Measurements from ENCODE around the gene ADAMTS2. TPM values are rescaled to one million over a fixed set of nuclear protein-coding genes. Genes with fewer than 3 reads are reported as not detected.

Gene ADAMTS2
- total and polyA plus RNA-seq, 4 experiments from 2014 or later: 0.07 TPM; not detected in 3

GRCh38 chr5:179118756-179119414 is 226.4 kb downstream of the ADAMTS2 start:
- Histone ChIP-seq H3K27ac (ENCODE audit: low read depth, low read length) (no peak overlapping the region), H3K4me3 (ENCODE audit: low read length in 2 of 2) (no peak overlapping the region), H3K36me3 (ENCODE audit: insufficient read depth, low read length) (no peaks in the 10 kb centered on the region), H3K27me3 (ENCODE audit: insufficient read depth, low read length) (no peaks in the 10 kb centered on the region), H3K4me1 (ENCODE audit: insufficient read depth, low read length) (no peaks in the 10 kb centered on the region), H3K9me3 (ENCODE audit: control insufficient read depth in 1 of 2, low read length in 2 of 2) (peaks cover 0 to 3% of the 10 kb centered on the region in 2 donors)
- Mint-ChIP-seq H3K9me3 (peaks cover 3 to 29% (median 21%) of the 10 kb centered on the region in 8 donors), H3K4me1 (no peaks in the 10 kb centered on the region), H3K27me3 (no peaks in the 10 kb centered on the region), H3K27ac (peak overlapping the region in 1 of 7 donors; percentile 65), H3K4me3 (no peak overlapping the region), H3K36me3 (peaks cover 0 to 4% of the 10 kb centered on the region in 2 donors)
- intact Hi-C loops (cut with micrococcal nuclease): no loop called here
- CTCF ChIA-PET (ENCODE audit: partially characterized antibody): no interaction called here
- no peak for DNase-seq
- POLR2A ChIA-PET (ENCODE audit: partially characterized antibody): no interaction called here

- Mint-ChIP-seq H3K4me3 (no peak overlapping the region), H3K27me3 (no peaks in the 10 kb centered on the region), H3K4me1 (no peaks in the 10 kb centered on the region), H3K9me3 (peaks cover 3 to 34% (median 26%) of the 10 kb centered on the region in 8 donors), H3K27ac (no peak overlapping the region), H3K36me3 (peaks cover 0 to 4% of the 10 kb centered on the region in 2 donors)
- intact Hi-C loops (cut with micrococcal nuclease): no loop called here
- Histone ChIP-seq H3K27ac (ENCODE audit: low read depth, low read length) (no peak overlapping the region), H3K36me3 (ENCODE audit: insufficient read depth, low read length) (no peaks in the 10 kb centered on the region), H3K4me1 (ENCODE audit: insufficient read depth, low read length) (no peaks in the 10 kb centered on the region), H3K27me3 (ENCODE audit: insufficient read depth, low read length) (no peaks in the 10 kb centered on the region), H3K4me3 (ENCODE audit: low read length in 2 of 2) (no peak overlapping the region), H3K9me3 (ENCODE audit: control insufficient read depth in 1 of 2, low read length in 2 of 2) (peaks cover 0 to 3% of the 10 kb centered on the region in 2 donors)
- CTCF ChIA-PET (ENCODE audit: partially characterized antibody): no interaction called here
- POLR2A ChIA-PET (ENCODE audit: partially characterized antibody): no interaction called here
- DNase-seq: no peak
These were observed 226.9 kb downstream of the ADAMTS2 start for GRCh38 chr5:179118338-179118737.

- Histone ChIP-seq H3K9me3 (ENCODE audit: control insufficient read depth in 1 of 2, low read length in 2 of 2) (peaks cover 0 to 3% of the 10 kb centered on the region in 2 donors), H3K4me1 (ENCODE audit: insufficient read depth, low read length) (no peaks in the 10 kb centered on the region), H3K4me3 (ENCODE audit: low read length in 2 of 2) (no peak overlapping the region), H3K27ac (ENCODE audit: low read depth, low read length) (no peak overlapping the region), H3K36me3 (ENCODE audit: insufficient read depth, low read length) (no peaks in the 10 kb centered on the region), H3K27me3 (ENCODE audit: insufficient read depth, low read length) (no peaks in the 10 kb centered on the region)
- Mint-ChIP-seq H3K4me1 (no peaks in the 10 kb centered on the region), H3K4me3 (no peak overlapping the region), H3K27ac (no peak overlapping the region), H3K27me3 (no peaks in the 10 kb centered on the region), H3K36me3 (peaks cover 0 to 4% of the 10 kb centered on the region in 2 donors), H3K9me3 (peaks cover 3 to 50% (median 39%) of the 10 kb centered on the region in 8 donors)
- DNase-seq: peak in 1 of 5 donors; percentile 17
- ChIA-PET CTCF (ENCODE audit: partially characterized antibody) (no interaction called here), POLR2A (ENCODE audit: partially characterized antibody) (no interaction called here)
- intact Hi-C loops (cut with micrococcal nuclease): no loop called here
These were observed 229.3 kb downstream of the ADAMTS2 start for GRCh38 chr5:179115845-179116524.

GRCh38 chr5:179115307-179115706 is 230.0 kb downstream of the ADAMTS2 start:
- Mint-ChIP-seq H3K9me3 (peaks cover 3 to 52% (median 40%) of the 10 kb centered on the region in 8 donors), H3K4me3 (no peak overlapping the region), H3K27me3 (no peaks in the 10 kb centered on the region), H3K27ac (peak overlapping the region in 1 of 7 donors; percentile 12), H3K36me3 (peaks cover 0 to 4% of the 10 kb centered on the region in 2 donors), H3K4me1 (no peaks in the 10 kb centered on the region)
- Histone ChIP-seq H3K9me3 (ENCODE audit: control insufficient read depth in 1 of 2, low read length in 2 of 2) (peaks cover 0 to 3% of the 10 kb centered on the region in 2 donors), H3K27me3 (ENCODE audit: insufficient read depth, low read length) (no peaks in the 10 kb centered on the region), H3K4me3 (ENCODE audit: low read length in 2 of 2) (no peak overlapping the region), H3K27ac (ENCODE audit: low read depth, low read length) (no peak overlapping the region), H3K4me1 (ENCODE audit: insufficient read depth, low read length) (no peaks in the 10 kb centered on the region), H3K36me3 (ENCODE audit: insufficient read depth, low read length) (no peaks in the 10 kb centered on the region)
- no peak for DNase-seq
- ChIA-PET POLR2A (ENCODE audit: partially characterized antibody) (no interaction called here), CTCF (ENCODE audit: partially characterized antibody) (no interaction called here)
- intact Hi-C loops (cut with micrococcal nuclease): no loop called here

GRCh38 chr5:179114756-179115155 is 230.5 kb downstream of the ADAMTS2 start:
- H3K36me3 Mint-ChIP-seq: peaks cover 0 to 4% of the 10 kb centered on the region in 2 donors
- H3K9me3 Mint-ChIP-seq: peaks cover 3 to 51% (median 40%) of the 10 kb centered on the region in 8 donors
- DNase-seq: no peak

GRCh38 chr5:179113945-179114641 is 231.2 kb downstream of the ADAMTS2 start:
- Histone ChIP-seq H3K4me1 (ENCODE audit: insufficient read depth, low read length) (no peaks in the 10 kb centered on the region), H3K4me3 (ENCODE audit: low read length in 2 of 2) (no peak overlapping the region), H3K27ac (ENCODE audit: low read depth, low read length) (no peak overlapping the region), H3K27me3 (ENCODE audit: insufficient read depth, low read length) (no peaks in the 10 kb centered on the region), H3K36me3 (ENCODE audit: insufficient read depth, low read length) (no peaks in the 10 kb centered on the region), H3K9me3 (ENCODE audit: control insufficient read depth in 1 of 2, low read length in 2 of 2) (peaks cover 0 to 3% of the 10 kb centered on the region in 2 donors)
- DNase-seq: no peak
- ChIA-PET CTCF (ENCODE audit: partially characterized antibody) (no interaction called here), POLR2A (ENCODE audit: partially characterized antibody) (no interaction called here)
- intact Hi-C loops (cut with micrococcal nuclease): no loop called here
- H3K4me1 Mint-ChIP-seq: no peaks in the 10 kb centered on the region
- peaks cover 0 to 4% of the 10 kb centered on the region in 2 donors for H3K36me3 Mint-ChIP-seq
- H3K27ac Mint-ChIP-seq: no peak overlapping the region
- no peaks in the 10 kb centered on the region for H3K27me3 Mint-ChIP-seq
- H3K4me3 Mint-ChIP-seq: no peak overlapping the region
- H3K9me3 Mint-ChIP-seq: peaks cover 3 to 57% (median 42%) of the 10 kb centered on the region in 8 donors

More at GRCh38 chr5:179114756-179115155, 230.5 kb downstream of the ADAMTS2 start:
- Mint-ChIP-seq H3K27ac (peak overlapping the region in 1 of 7 donors; percentile 4), H3K4me1 (no peaks in the 10 kb centered on the region), H3K27me3 (no peaks in the 10 kb centered on the region), H3K4me3 (no peak overlapping the region)
- intact Hi-C loops (cut with micrococcal nuclease): no loop called here
- Histone ChIP-seq H3K4me1 (ENCODE audit: insufficient read depth, low read length) (no peaks in the 10 kb centered on the region), H3K27me3 (ENCODE audit: insufficient read depth, low read length) (no peaks in the 10 kb centered on the region), H3K4me3 (ENCODE audit: low read length in 2 of 2) (no peak overlapping the region), H3K27ac (ENCODE audit: low read depth, low read length) (no peak overlapping the region), H3K9me3 (ENCODE audit: control insufficient read depth in 1 of 2, low read length in 2 of 2) (peaks cover 0 to 3% of the 10 kb centered on the region in 2 donors), H3K36me3 (ENCODE audit: insufficient read depth, low read length) (no peaks in the 10 kb centered on the region)
- CTCF ChIA-PET (ENCODE audit: partially characterized antibody): no interaction called here
- POLR2A ChIA-PET (ENCODE audit: partially characterized antibody): no interaction called here

GRCh38 chr5:179113143-179113530 is 232.1 kb downstream of the ADAMTS2 start:
- peaks cover 0 to 3% of the 10 kb centered on the region in 2 donors for H3K9me3 ChIP-seq (ENCODE audit: control insufficient read depth in 1 of 2, low read length in 2 of 2)
- no peak for DNase-seq
- H3K27ac Mint-ChIP-seq: no peak overlapping the region

More at GRCh38 chr5:179113143-179113530, 232.1 kb downstream of the ADAMTS2 start:
- H3K27ac ChIP-seq (ENCODE audit: low read depth, low read length): no peak overlapping the region
- H3K36me3 Mint-ChIP-seq: peaks cover 0 to 4% of the 10 kb centered on the region in 2 donors
- no peaks in the 10 kb centered on the region for H3K4me1 Mint-ChIP-seq
- peaks cover 3 to 63% (median 44%) of the 10 kb centered on the region in 8 donors for H3K9me3 Mint-ChIP-seq
- H3K27me3 Mint-ChIP-seq: no peaks in the 10 kb centered on the region
- no peaks in the 10 kb centered on the region for H3K36me3 ChIP-seq (ENCODE audit: insufficient read depth, low read length)
- intact Hi-C loops (cut with micrococcal nuclease): no loop called here
- no peak overlapping the region for H3K4me3 ChIP-seq (ENCODE audit: low read length in 2 of 2)
- ChIA-PET POLR2A (ENCODE audit: partially characterized antibody) (no interaction called here), CTCF (ENCODE audit: partially characterized antibody) (no interaction called here)
- no peak overlapping the region for H3K4me3 Mint-ChIP-seq
- no peaks in the 10 kb centered on the region for H3K27me3 ChIP-seq (ENCODE audit: insufficient read depth, low read length)
- H3K4me1 ChIP-seq (ENCODE audit: insufficient read depth, low read length): no peaks in the 10 kb centered on the region

All from CD4-positive, alpha-beta memory T cell (primary cell).